GM10266 (cell line): Measurements from ENCODE around the gene UNC80.

Experiments used
- DNase-seq: peaks from one replicate; pipeline ENCODE4 v3.0.0; 2012; ENCODE audit errors: extremely low spot score
- CTCF ChIP-seq: IDR thresholded peaks from 2 replicates; pipeline ENCODE4 v1.5.1; 2012; ENCODE audit warnings: mild to moderate bottlenecking, low read depth; ENCODE audit not compliant: control insufficient read depth, insufficient read depth; ENCODE audit errors: missing control alignments

UNC80 gene

GRCh38 chr2:210035679-210036078 lies 264.0 kb downstream of the UNC80 start:
- no peak for DNase-seq
- TF ChIP-seq CTCF, result no peak

- no peak for DNase-seq
- no peak for TF ChIP-seq CTCF
Observed at GRCh38 chr2:210038078-210038477, 266.4 kb downstream of the UNC80 start.

GRCh38 chr2:210046851-210047500 lies 275.3 kb downstream of the UNC80 start:
- DNase-seq, result no peak
- no peak for TF ChIP-seq CTCF
